K562 (cell line): ENCODE data around the gene NME7.

Experiments
- FOXP1 ChIP-seq: sonication (generic); formaldehyde crosslinking; IDR thresholded peaks from 2 replicates; pipeline ENCODE4 v1.8.0; 2022; ENCODE audit warnings: mild to moderate bottlenecking, missing genetic modification reagents
- SIN3B ChIP-seq: fragments of 450-650 bp; IDR thresholded peaks from 2 replicates; pipeline ENCODE4 v1.6.1; 2017; ENCODE audit warnings: low read depth, mild to moderate bottlenecking, moderate library complexity
- ZBTB1 ChIP-seq: sonication (generic); formaldehyde crosslinking; IDR thresholded peaks from 2 replicates; pipeline ENCODE4 v1.8.1; 2023; ENCODE audit warnings: missing genetic modification reagents, low read depth, mild to moderate bottlenecking, borderline replicate concordance
- ZNF253 ChIP-seq: fragments of 250-450 bp; sonication (Bioruptor Pico); conservative IDR thresholded peaks from 2 replicates; pipeline ENCODE4 v1.6.1; 2021; ENCODE audit warnings: mild to moderate bottlenecking
- TF ChIP-seq, protein P1 (sequence below), 3 experiments: IDR thresholded peaks in 2 of 3; conservative IDR thresholded peaks in 1 of 3; 2 replicates each; pipeline ENCODE4 v1.5.1; 2011 to 2012; ENCODE audit warnings: low read length in 3 of 3, mild to moderate bottlenecking in 3 of 3, control low read depth in 2 of 3, improper control_type of control experiment in 1 of 3, inconsistent platforms in 1 of 3, low read depth in 1 of 3, mixed read lengths in 1 of 3, moderate library complexity in 1 of 3; ENCODE audit not compliant: insufficient read depth in 2 of 3

DNA sequence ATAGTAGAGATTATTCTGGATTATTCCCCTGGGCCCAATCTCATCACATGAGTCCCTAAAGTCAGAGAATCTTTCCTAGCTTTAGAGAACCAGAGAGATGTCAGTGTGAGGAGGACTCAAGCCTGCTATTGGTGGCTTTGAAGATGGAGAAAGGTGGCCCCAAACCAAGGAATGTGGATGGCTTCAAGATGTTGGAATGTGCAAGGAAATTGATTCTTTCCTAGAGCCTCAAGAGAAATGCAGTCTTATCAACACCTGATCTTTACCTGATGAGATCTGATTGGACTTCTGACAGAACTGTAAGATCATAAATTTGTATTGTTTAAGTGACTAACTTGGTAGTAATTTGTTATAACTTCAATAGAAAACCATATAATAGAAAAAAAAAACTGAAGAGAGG lies 51.0 kb downstream of the NME7 start:
- TF ChIP-seq SIN3B: no peak
- no peak for TF ChIP-seq ZBTB1 (CRISPR knock-in tag)
- TF ChIP-seq FOXP1 (CRISPR knock-in tag): no peak
- TF ChIP-seq, protein P1, sequence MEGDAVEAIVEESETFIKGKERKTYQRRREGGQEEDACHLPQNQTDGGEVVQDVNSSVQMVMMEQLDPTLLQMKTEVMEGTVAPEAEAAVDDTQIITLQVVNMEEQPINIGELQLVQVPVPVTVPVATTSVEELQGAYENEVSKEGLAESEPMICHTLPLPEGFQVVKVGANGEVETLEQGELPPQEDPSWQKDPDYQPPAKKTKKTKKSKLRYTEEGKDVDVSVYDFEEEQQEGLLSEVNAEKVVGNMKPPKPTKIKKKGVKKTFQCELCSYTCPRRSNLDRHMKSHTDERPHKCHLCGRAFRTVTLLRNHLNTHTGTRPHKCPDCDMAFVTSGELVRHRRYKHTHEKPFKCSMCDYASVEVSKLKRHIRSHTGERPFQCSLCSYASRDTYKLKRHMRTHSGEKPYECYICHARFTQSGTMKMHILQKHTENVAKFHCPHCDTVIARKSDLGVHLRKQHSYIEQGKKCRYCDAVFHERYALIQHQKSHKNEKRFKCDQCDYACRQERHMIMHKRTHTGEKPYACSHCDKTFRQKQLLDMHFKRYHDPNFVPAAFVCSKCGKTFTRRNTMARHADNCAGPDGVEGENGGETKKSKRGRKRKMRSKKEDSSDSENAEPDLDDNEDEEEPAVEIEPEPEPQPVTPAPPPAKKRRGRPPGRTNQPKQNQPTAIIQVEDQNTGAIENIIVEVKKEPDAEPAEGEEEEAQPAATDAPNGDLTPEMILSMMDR (IDR thresholded peaks at IDR 0.05 in 2 of 3, conservative IDR thresholded peaks at IDR 0.05 in 1 of 3; ENCODE audit: insufficient read depth in 2 of 3, low read depth in 1 of 3, low read length in 3 of 3): no peak
- TF ChIP-seq ZNF253 (CRISPR knock-in tag): no peak
